Activated T-helper 2 cell treated with anti-CD3 and anti-CD28 coated beads, Interferon-gamma antibody, Interleukin-2, Interleukin-4, amounts not matched to agents 10 μg/mL and 5 μg/mL and 100 μg/mL, durations not matched to agents 14 hours and 24 hours and 36 hours (primary cell): ENCODE results near the gene CPN2. TPM values are rescaled to one million over a fixed set of nuclear protein-coding genes. Genes with fewer than 3 reads are reported as not detected.

ENCODE experiments used
- DNase-seq: peaks from one replicate; pipeline ENCODE4 v3.0.0; 2021; ENCODE audit warnings: low spot score
- H3K27ac Mint-ChIP-seq: one replicate; pipeline ENCODE4 v1.8.0; 2021; ENCODE audit warnings: mixed read lengths
- H3K27me3 Mint-ChIP-seq: one replicate; pipeline ENCODE4 v1.8.0; 2021; ENCODE audit warnings: low read depth, mixed read lengths
- H3K36me3 Mint-ChIP-seq: one replicate; pipeline ENCODE4 v1.8.0; 2021; ENCODE audit warnings: low read depth, mixed read lengths
- H3K4me1 Mint-ChIP-seq: one replicate; pipeline ENCODE4 v1.8.0; 2021; ENCODE audit warnings: low read depth, mixed read lengths
- H3K4me3 Mint-ChIP-seq: one replicate; pipeline ENCODE4 v1.8.0; 2021; ENCODE audit warnings: low read depth, mild to moderate bottlenecking, moderate library complexity, mixed read lengths
- H3K9me3 Mint-ChIP-seq: one replicate; pipeline ENCODE4 v1.8.0; 2021; ENCODE audit warnings: mixed read lengths
- intact Hi-C: fragments of 100-400 bp; cut with micrococcal nuclease; formaldehyde crosslinking; loops from one replicate; pipeline ENCODE4 v1.15.1; 2023
- total RNA-seq: library from RNA; stranded (reverse); gene quantifications from 2 replicates; pipeline ENCODE4 v1.2.3, GENCODE V29; 2022

Gene CPN2
- total RNA-seq, 1 donor from 2014 or later = not detected

- intact Hi-C loops = no loop called here
Observed at GRCh38 chr3:194364652-194365434, 13.7 kb upstream of the CPN2 start.

GRCh38 chr3:194364314-194364651 lies 13.2 kb upstream of the CPN2 start:
- Mint-ChIP-seq H3K36me3 (no peaks in the 10 kb centered on the region), H3K4me1 (no peaks in the 10 kb centered on the region), H3K27ac (no peak overlapping the region), H3K9me3 (no peaks in the 10 kb centered on the region), H3K27me3 (peaks cover 18% of the 10 kb centered on the region), H3K4me3 (no peak overlapping the region)
- DNase-seq = no peak
- intact Hi-C loops = no loop called here

More at GRCh38 chr3:194364652-194365434, 13.7 kb upstream of the CPN2 start:
- Mint-ChIP-seq H3K27ac (no peak overlapping the region), H3K4me1 (no peaks in the 10 kb centered on the region), H3K27me3 (peaks cover 19% of the 10 kb centered on the region), H3K36me3 (no peaks in the 10 kb centered on the region), H3K4me3 (no peak overlapping the region), H3K9me3 (no peaks in the 10 kb centered on the region)
- no peak for DNase-seq

GRCh38 chr3:194360568-194360967 lies 9.4 kb upstream of the CPN2 start:
- H3K36me3 Mint-ChIP-seq = no peaks in the 10 kb centered on the region
- H3K27ac Mint-ChIP-seq = no peak overlapping the region
- H3K4me3 Mint-ChIP-seq = no peak overlapping the region
- intact Hi-C loops = no loop called here
- H3K4me1 Mint-ChIP-seq = no peaks in the 10 kb centered on the region
- H3K9me3 Mint-ChIP-seq = no peaks in the 10 kb centered on the region
- no peaks in the 10 kb centered on the region for H3K27me3 Mint-ChIP-seq
- no peak for DNase-seq

GRCh38 chr3:194357681-194358080 lies 6.6 kb upstream of the CPN2 start:
- H3K4me1 Mint-ChIP-seq = no peaks in the 10 kb centered on the region
- no peaks in the 10 kb centered on the region for H3K27me3 Mint-ChIP-seq
- no peak overlapping the region for H3K27ac Mint-ChIP-seq
- DNase-seq = no peak
- H3K4me3 Mint-ChIP-seq = no peak overlapping the region
- no peaks in the 10 kb centered on the region for H3K36me3 Mint-ChIP-seq
- H3K9me3 Mint-ChIP-seq = no peaks in the 10 kb centered on the region
- intact Hi-C loops = no loop called here

GRCh38 chr3:194355379-194355778 lies 4.3 kb upstream of the CPN2 start:
- intact Hi-C loops = no loop called here
- no peaks in the 10 kb centered on the region for H3K27me3 Mint-ChIP-seq
- H3K4me1 Mint-ChIP-seq = no peaks in the 10 kb centered on the region
- H3K36me3 Mint-ChIP-seq = no peaks in the 10 kb centered on the region
- H3K4me3 Mint-ChIP-seq = no peak overlapping the region
- H3K9me3 Mint-ChIP-seq = no peaks in the 10 kb centered on the region
- DNase-seq = no peak
- no peak overlapping the region for H3K27ac Mint-ChIP-seq

- intact Hi-C loops = no loop called here
- H3K27ac Mint-ChIP-seq = no peak overlapping the region
- DNase-seq = no peak
- H3K4me1 Mint-ChIP-seq = no peaks in the 10 kb centered on the region
- no peaks in the 10 kb centered on the region for H3K9me3 Mint-ChIP-seq
- H3K27me3 Mint-ChIP-seq = peaks cover 2% of the 10 kb centered on the region
- no peaks in the 10 kb centered on the region for H3K36me3 Mint-ChIP-seq
- H3K4me3 Mint-ChIP-seq = no peak overlapping the region
Observed at GRCh38 chr3:194354315-194354714, 3.2 kb upstream of the CPN2 start.

GRCh38 chr3:194352667-194353246 lies 1.6 kb upstream of the CPN2 start:
- Mint-ChIP-seq H3K4me1 (no peaks in the 10 kb centered on the region), H3K4me3 (no peak overlapping the region), H3K36me3 (no peaks in the 10 kb centered on the region), H3K9me3 (no peaks in the 10 kb centered on the region), H3K27me3 (peaks cover 2% of the 10 kb centered on the region), H3K27ac (no peak overlapping the region)
- no peak for DNase-seq
- intact Hi-C loops = no loop called here

GRCh38 chr3:194351952-194352536 lies 916 bp upstream of the CPN2 start:
- Mint-ChIP-seq H3K4me3 (no peak overlapping the region), H3K27ac (no peak overlapping the region), H3K36me3 (no peaks in the 10 kb centered on the region), H3K4me1 (no peaks in the 10 kb centered on the region), H3K27me3 (peaks cover 2% of the 10 kb centered on the region), H3K9me3 (no peaks in the 10 kb centered on the region)
- intact Hi-C loops = no loop called here
- no peak for DNase-seq

GRCh38 chr3:194350726-194351071 lies 429 bp downstream of the CPN2 start:
- Mint-ChIP-seq H3K4me3 (no peak overlapping the region), H3K27me3 (peaks cover 2% of the 10 kb centered on the region), H3K9me3 (no peaks in the 10 kb centered on the region), H3K27ac (no peak overlapping the region), H3K4me1 (no peaks in the 10 kb centered on the region), H3K36me3 (no peaks in the 10 kb centered on the region)
- intact Hi-C loops = no loop called here
- no peak for DNase-seq

GRCh38 chr3:194348354-194348753 lies 2.8 kb downstream of the CPN2 start:
- H3K27me3 Mint-ChIP-seq = peaks cover 7% of the 10 kb centered on the region
- no peaks in the 10 kb centered on the region for H3K9me3 Mint-ChIP-seq
- no peak overlapping the region for H3K27ac Mint-ChIP-seq
- H3K4me3 Mint-ChIP-seq = no peak overlapping the region
- no peaks in the 10 kb centered on the region for H3K4me1 Mint-ChIP-seq
- no peaks in the 10 kb centered on the region for H3K36me3 Mint-ChIP-seq
- intact Hi-C loops = no loop called here
- no peak for DNase-seq

- H3K4me3 Mint-ChIP-seq = no peak overlapping the region
- DNase-seq = no peak
- H3K4me1 Mint-ChIP-seq = no peaks in the 10 kb centered on the region
- H3K9me3 Mint-ChIP-seq = no peaks in the 10 kb centered on the region
- H3K27me3 Mint-ChIP-seq = peaks cover 11% of the 10 kb centered on the region
- no peak overlapping the region for H3K27ac Mint-ChIP-seq
- intact Hi-C loops = no loop called here
- no peaks in the 10 kb centered on the region for H3K36me3 Mint-ChIP-seq
Observed at GRCh38 chr3:194346621-194347020, 4.5 kb downstream of the CPN2 start.

- Mint-ChIP-seq H3K4me1 (no peaks in the 10 kb centered on the region), H3K27ac (no peak overlapping the region), H3K27me3 (peaks cover 11% of the 10 kb centered on the region), H3K36me3 (no peaks in the 10 kb centered on the region), H3K4me3 (no peak overlapping the region), H3K9me3 (no peaks in the 10 kb centered on the region)
- intact Hi-C loops = no loop called here
- no peak for DNase-seq
Observed at GRCh38 chr3:194346035-194346434, 5.1 kb downstream of the CPN2 start.

GRCh38 chr3:194344012-194344411 lies 7.1 kb downstream of the CPN2 start:
- intact Hi-C loops = no loop called here
- peaks cover 10% of the 10 kb centered on the region for H3K27me3 Mint-ChIP-seq
- no peak overlapping the region for H3K27ac Mint-ChIP-seq
- no peaks in the 10 kb centered on the region for H3K4me1 Mint-ChIP-seq
- H3K4me3 Mint-ChIP-seq = no peak overlapping the region
- no peaks in the 10 kb centered on the region for H3K9me3 Mint-ChIP-seq
- DNase-seq = peak; percentile 43
- H3K36me3 Mint-ChIP-seq = no peaks in the 10 kb centered on the region
